ENCODE data around the gene RPS24.

DNA sequence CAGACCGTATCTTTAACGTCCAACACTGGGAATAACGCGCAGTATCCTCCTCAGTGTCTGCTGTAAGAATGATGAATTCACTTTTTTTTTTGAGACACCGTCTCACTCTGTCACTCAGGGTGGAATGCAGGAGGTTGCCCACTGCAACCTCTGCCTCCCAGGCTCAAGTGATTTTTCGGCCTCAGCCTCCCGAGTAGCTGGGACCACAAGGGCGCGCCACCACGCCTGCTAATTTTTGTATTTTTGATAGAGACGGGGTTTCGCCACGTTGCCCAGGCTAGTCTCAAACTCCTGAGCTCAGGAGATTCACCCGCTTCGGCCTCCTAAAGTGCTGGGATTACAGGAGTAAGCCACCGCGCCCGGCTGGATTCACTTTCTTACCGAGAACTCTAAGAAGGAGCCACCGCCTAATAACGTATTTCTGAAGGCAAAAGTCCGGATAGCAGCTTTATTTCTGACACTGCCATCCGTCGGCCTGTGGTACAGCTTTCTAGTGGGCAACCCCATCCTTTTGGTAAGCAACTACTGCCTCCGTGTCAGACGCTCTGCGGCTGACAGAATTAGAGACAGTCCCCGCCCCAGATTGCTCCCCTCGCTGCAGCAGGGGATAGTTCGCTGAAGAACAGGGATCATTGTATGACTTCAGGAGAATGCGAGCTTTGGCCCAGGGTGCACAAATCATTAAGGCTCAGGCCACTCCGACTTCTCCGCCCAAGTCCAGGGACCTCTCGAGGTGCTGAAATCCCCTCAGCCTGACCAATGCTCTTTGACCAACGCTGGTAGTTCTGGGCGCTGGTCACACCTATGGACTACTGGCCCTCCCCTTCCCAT is 5.0 kb upstream of the RPS24 start:
- no peak for TF ChIP-seq POLR2A (conservative IDR thresholded peaks at IDR 0.05)
- no peak for TF ChIP-seq ESRRA (IDR thresholded peaks at IDR 0.05; ENCODE audit: borderline replicate concordance, low read depth)
- TF ChIP-seq NRF1 (conservative IDR thresholded peaks at IDR 0.05 in 1 of 2, IDR thresholded peaks at IDR 0.05 in 1 of 2) = no peak
- TF ChIP-seq TEAD4 (IDR thresholded peaks at IDR 0.05; ENCODE audit: low read length) = no peak
- TF ChIP-seq TEAD4 (CRISPR knock-in tag; IDR thresholded peaks at IDR 0.05; ENCODE audit: borderline replicate concordance) = no peak
- TF ChIP-seq, protein P1, sequence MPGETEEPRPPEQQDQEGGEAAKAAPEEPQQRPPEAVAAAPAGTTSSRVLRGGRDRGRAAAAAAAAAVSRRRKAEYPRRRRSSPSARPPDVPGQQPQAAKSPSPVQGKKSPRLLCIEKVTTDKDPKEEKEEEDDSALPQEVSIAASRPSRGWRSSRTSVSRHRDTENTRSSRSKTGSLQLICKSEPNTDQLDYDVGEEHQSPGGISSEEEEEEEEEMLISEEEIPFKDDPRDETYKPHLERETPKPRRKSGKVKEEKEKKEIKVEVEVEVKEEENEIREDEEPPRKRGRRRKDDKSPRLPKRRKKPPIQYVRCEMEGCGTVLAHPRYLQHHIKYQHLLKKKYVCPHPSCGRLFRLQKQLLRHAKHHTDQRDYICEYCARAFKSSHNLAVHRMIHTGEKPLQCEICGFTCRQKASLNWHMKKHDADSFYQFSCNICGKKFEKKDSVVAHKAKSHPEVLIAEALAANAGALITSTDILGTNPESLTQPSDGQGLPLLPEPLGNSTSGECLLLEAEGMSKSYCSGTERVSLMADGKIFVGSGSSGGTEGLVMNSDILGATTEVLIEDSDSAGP (CRISPR knock-in tag; IDR thresholded peaks at IDR 0.05) = no peak
- TF ChIP-seq PHTF2 (CRISPR knock-in tag; IDR thresholded peaks at IDR 0.05) = no peak
- TF ChIP-seq ZNF212 (CRISPR knock-in tag; IDR thresholded peaks at IDR 0.05) = no peak
- no peak for TF ChIP-seq ELF1 (tag; IDR thresholded peaks at IDR 0.05)
- no peak for TF ChIP-seq KLF16 (IDR thresholded peaks at IDR 0.05)
- TF ChIP-seq, protein P2, sequence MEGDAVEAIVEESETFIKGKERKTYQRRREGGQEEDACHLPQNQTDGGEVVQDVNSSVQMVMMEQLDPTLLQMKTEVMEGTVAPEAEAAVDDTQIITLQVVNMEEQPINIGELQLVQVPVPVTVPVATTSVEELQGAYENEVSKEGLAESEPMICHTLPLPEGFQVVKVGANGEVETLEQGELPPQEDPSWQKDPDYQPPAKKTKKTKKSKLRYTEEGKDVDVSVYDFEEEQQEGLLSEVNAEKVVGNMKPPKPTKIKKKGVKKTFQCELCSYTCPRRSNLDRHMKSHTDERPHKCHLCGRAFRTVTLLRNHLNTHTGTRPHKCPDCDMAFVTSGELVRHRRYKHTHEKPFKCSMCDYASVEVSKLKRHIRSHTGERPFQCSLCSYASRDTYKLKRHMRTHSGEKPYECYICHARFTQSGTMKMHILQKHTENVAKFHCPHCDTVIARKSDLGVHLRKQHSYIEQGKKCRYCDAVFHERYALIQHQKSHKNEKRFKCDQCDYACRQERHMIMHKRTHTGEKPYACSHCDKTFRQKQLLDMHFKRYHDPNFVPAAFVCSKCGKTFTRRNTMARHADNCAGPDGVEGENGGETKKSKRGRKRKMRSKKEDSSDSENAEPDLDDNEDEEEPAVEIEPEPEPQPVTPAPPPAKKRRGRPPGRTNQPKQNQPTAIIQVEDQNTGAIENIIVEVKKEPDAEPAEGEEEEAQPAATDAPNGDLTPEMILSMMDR (IDR thresholded peaks at IDR 0.05 in 2 of 3, conservative IDR thresholded peaks at IDR 0.05 in 1 of 3; ENCODE audit: insufficient read depth in 2 of 3, low read depth in 1 of 3, low read length in 3 of 3) = no peak
- TF ChIP-seq, protein P3, sequence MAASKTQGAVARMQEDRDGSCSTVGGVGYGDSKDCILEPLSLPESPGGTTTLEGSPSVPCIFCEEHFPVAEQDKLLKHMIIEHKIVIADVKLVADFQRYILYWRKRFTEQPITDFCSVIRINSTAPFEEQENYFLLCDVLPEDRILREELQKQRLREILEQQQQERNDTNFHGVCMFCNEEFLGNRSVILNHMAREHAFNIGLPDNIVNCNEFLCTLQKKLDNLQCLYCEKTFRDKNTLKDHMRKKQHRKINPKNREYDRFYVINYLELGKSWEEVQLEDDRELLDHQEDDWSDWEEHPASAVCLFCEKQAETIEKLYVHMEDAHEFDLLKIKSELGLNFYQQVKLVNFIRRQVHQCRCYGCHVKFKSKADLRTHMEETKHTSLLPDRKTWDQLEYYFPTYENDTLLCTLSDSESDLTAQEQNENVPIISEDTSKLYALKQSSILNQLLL (CRISPR knock-in tag; IDR thresholded peaks at IDR 0.05; ENCODE audit: borderline replicate concordance) = no peak
- TF ChIP-seq, protein P4, sequence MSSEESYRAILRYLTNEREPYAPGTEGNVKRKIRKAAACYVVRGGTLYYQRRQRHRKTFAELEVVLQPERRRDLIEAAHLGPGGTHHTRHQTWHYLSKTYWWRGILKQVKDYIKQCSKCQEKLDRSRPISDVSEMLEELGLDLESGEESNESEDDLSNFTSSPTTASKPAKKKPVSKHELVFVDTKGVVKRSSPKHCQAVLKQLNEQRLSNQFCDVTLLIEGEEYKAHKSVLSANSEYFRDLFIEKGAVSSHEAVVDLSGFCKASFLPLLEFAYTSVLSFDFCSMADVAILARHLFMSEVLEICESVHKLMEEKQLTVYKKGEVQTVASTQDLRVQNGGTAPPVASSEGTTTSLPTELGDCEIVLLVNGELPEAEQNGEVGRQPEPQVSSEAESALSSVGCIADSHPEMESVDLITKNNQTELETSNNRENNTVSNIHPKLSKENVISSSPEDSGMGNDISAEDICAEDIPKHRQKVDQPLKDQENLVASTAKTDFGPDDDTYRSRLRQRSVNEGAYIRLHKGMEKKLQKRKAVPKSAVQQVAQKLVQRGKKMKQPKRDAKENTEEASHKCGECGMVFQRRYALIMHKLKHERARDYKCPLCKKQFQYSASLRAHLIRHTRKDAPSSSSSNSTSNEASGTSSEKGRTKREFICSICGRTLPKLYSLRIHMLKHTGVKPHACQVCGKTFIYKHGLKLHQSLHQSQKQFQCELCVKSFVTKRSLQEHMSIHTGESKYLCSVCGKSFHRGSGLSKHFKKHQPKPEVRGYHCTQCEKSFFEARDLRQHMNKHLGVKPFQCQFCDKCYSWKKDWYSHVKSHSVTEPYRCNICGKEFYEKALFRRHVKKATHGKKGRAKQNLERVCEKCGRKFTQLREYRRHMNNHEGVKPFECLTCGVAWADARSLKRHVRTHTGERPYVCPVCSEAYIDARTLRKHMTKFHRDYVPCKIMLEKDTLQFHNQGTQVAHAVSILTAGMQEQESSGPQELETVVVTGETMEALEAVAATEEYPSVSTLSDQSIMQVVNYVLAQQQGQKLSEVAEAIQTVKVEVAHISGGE (CRISPR knock-in tag; IDR thresholded peaks at IDR 0.05) = no peak
- 0 out of 2 replicates have a peak, but pooled peaks have one; percentile 5 for TF ChIP-seq SMC3 (conservative IDR thresholded peaks at IDR 0.05; ENCODE audit: insufficient read depth, low read depth, low read length)

Measured in K562 (cell line).